Smooth muscle cell (in vitro differentiated cells): ENCODE results near the gene LMF1. TPM values are rescaled to one million over a fixed set of nuclear protein-coding genes. Genes with fewer than 3 reads are reported as not detected.

Experiments used
- DNase-seq: peaks from one replicate; lab custom pipeline; 2025; ENCODE audit not compliant: unreplicated experiment; lab: John Stamatoyannopoulos, UW
- H2AFZ ChIP-seq: fragments of 200-600 bp; sonication (generic); 2 replicates; pipeline ENCODE4 v1.6.0; 2016; ENCODE audit warnings: antibody characterized with exemption, low read depth, mild to moderate bottlenecking
- H3F3A ChIP-seq: fragments of 200-600 bp; sonication (generic); 2 replicates; pipeline ENCODE4 v1.6.0; 2017; ENCODE audit warnings: antibody characterized with exemption, low read depth
- H3K27ac ChIP-seq: fragments of 200-600 bp; sonication (generic); 2 replicates; pipeline ENCODE4 v1.5.1; 2016; ENCODE audit warnings: low read depth, mild to moderate bottlenecking
- H3K27me3 ChIP-seq: fragments of 200-600 bp; sonication (generic); 2 replicates; pipeline ENCODE4 v1.6.1; 2016; ENCODE audit warnings: low read depth, mild to moderate bottlenecking
- H3K36me3 ChIP-seq: fragments of 200-600 bp; sonication (generic); 2 replicates; pipeline ENCODE4 v1.5.1; 2016; ENCODE audit warnings: low read depth
- H3K4me1 ChIP-seq: fragments of 200-600 bp; sonication (generic); 2 replicates; pipeline ENCODE4 v1.5.1; 2016; ENCODE audit warnings: low read depth
- H3K4me2 ChIP-seq: fragments of 200-600 bp; sonication (generic); 2 replicates; pipeline ENCODE4 v1.6.0; 2016; ENCODE audit warnings: mild to moderate bottlenecking
- H3K4me3 ChIP-seq: fragments of 200-600 bp; sonication (generic); 2 replicates; pipeline ENCODE4 v1.5.1; 2016; ENCODE audit warnings: mild to moderate bottlenecking
- H3K79me2 ChIP-seq: fragments of 200-600 bp; sonication (generic); 2 replicates; pipeline ENCODE4 v1.6.0; 2016; ENCODE audit warnings: low read depth, mild to moderate bottlenecking
- H3K9ac ChIP-seq: fragments of 200-600 bp; sonication (generic); 2 replicates; pipeline ENCODE4 v1.6.0; 2016; ENCODE audit warnings: low read depth
- H3K9me3 ChIP-seq: fragments of 200-600 bp; sonication (generic); replicated peaks from 2 replicates; pipeline ENCODE4 v1.5.1; 2016; ENCODE audit warnings: low read depth
- H4K20me1 ChIP-seq: fragments of 200-600 bp; sonication (generic); 2 replicates; pipeline ENCODE4 v1.6.0; 2016; ENCODE audit warnings: low read depth
- CTCF ChIP-seq: fragments of 200-600 bp; sonication (generic); IDR thresholded peaks from 2 replicates; pipeline ENCODE4 v1.5.1; 2017; ENCODE audit warnings: borderline replicate concordance, mild to moderate bottlenecking, antibody characterized with exemption; ENCODE audit not compliant: insufficient read depth, poor library complexity, severe bottlenecking
- WGBS: methylation state at CpG from one replicate; pipeline ENCODE4 v1.1.7; 2016; ENCODE audit warnings: low lambda C conversion rate; 5-methylcytosine and 5-hydroxymethylcytosine counted together
- polyA plus RNA-seq: library from polyadenylated mRNA; unstranded; fragments of >200 nt; fragmentation: Nextera tagmentation; extraction: Ambion mirVana; gene quantifications from 2 replicates; pipeline ENCODE4 v1.2.1, GENCODE V29; 2016
- total RNA-seq: library from RNA; depleted of rRNA; stranded (reverse); fragments of >200 nt; gene quantifications from 2 replicates; pipeline ENCODE4 v1.2.3, GENCODE V29; 2014

The LMF1 gene
- total and polyA plus RNA-seq, 2 experiments from 2014 or later: 25.3 to 29.8 TPM

- no peak overlapping the region for H3K4me2 ChIP-seq
- H3K79me2 ChIP-seq: no peaks in the 10 kb centered on the region
- H3K27ac ChIP-seq: no peak overlapping the region
- H3K9me3 ChIP-seq: no peaks in the 10 kb centered on the region
- no peak for TF ChIP-seq CTCF
- H3K9ac ChIP-seq: no peak overlapping the region
- WGBS: 92% methylated on average over 25 of the region's 37 CpGs
- no peaks in the 10 kb centered on the region for H3K4me1 ChIP-seq
- no peaks in the 10 kb centered on the region for H4K20me1 ChIP-seq
- H3F3A ChIP-seq: no peaks in the 10 kb centered on the region
- no peaks in the 10 kb centered on the region for H3K36me3 ChIP-seq
- DNase-seq: no peak
- H3K4me3 ChIP-seq: no peak overlapping the region
- no peaks in the 10 kb centered on the region for H3K27me3 ChIP-seq
- H2AFZ ChIP-seq: no peak overlapping the region
Observed at GRCh38 chr16:868846-869822, 101.7 kb downstream of the LMF1 start.

- DNase-seq: no peak
Observed at GRCh38 chr16:868386-868755, 102.4 kb downstream of the LMF1 start.

GRCh38 chr16:867421-868385 lies 103.1 kb downstream of the LMF1 start:
- no peaks in the 10 kb centered on the region for H3K79me2 ChIP-seq
- TF ChIP-seq CTCF: no peak
- H3K27me3 ChIP-seq: no peaks in the 10 kb centered on the region
- H4K20me1 ChIP-seq: no peaks in the 10 kb centered on the region
- no peaks in the 10 kb centered on the region for H3K4me1 ChIP-seq
- no peaks in the 10 kb centered on the region for H3K36me3 ChIP-seq
- H3K27ac ChIP-seq: no peak overlapping the region
- no peak overlapping the region for H3K4me2 ChIP-seq
- H3K4me3 ChIP-seq: no peak overlapping the region
- no peak overlapping the region for H3K9ac ChIP-seq
- no peak for DNase-seq
- WGBS: 99% methylated on average over 28 of the region's 34 CpGs
- no peak overlapping the region for H2AFZ ChIP-seq
- H3F3A ChIP-seq: no peaks in the 10 kb centered on the region
- no peaks in the 10 kb centered on the region for H3K9me3 ChIP-seq

More at GRCh38 chr16:868386-868755, 102.4 kb downstream of the LMF1 start:
- H3K9ac ChIP-seq: no peak overlapping the region
- TF ChIP-seq CTCF: no peak
- no peak overlapping the region for H3K27ac ChIP-seq
- H3K27me3 ChIP-seq: no peaks in the 10 kb centered on the region
- H4K20me1 ChIP-seq: no peaks in the 10 kb centered on the region
- H3K9me3 ChIP-seq: no peaks in the 10 kb centered on the region
- H3K36me3 ChIP-seq: no peaks in the 10 kb centered on the region
- H3K4me1 ChIP-seq: no peaks in the 10 kb centered on the region
- H3K79me2 ChIP-seq: no peaks in the 10 kb centered on the region
- H3K4me2 ChIP-seq: no peak overlapping the region
- H3F3A ChIP-seq: no peaks in the 10 kb centered on the region
- H3K4me3 ChIP-seq: no peak overlapping the region
- H2AFZ ChIP-seq: no peak overlapping the region
- WGBS: 99% methylated on average over 6 of the region's 6 CpGs
